Fibroblast of peridontal ligament (primary cell): Measurements from ENCODE around the gene SLC5A4.
"Not testable (repeated sequence)": the region's sequence is repeated elsewhere in the genome, so short reads cannot be mapped to it uniquely, and the experiment has no call there.

Experiments
- DNase-seq: peaks from one replicate; pipeline ENCODE4 v3.0.0-alpha.2; 2010; ENCODE audit errors: extremely low read depth

The SLC5A4 gene

DNA sequence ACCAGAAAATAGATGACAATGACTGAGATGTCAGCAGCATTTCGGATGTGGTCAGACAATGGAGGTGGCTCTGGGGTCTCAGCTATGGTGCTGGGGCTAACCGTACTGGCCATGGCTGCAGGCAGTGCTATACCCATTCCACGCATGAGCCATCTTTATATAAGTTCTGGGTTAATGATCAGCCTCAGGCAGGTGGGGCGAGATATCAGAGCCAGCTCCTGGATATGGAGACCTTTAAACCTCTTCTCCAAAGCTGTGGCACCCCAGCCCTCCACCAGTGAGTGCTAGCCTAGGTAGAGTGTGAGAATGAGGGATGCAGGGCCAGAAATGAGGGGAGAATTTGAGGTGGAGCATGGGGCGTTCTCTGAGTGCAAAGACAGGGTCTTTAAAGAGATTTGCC lies at the start of gene SLC5A4:
Gene SLC5A4 (minus strand): TSS at position 131 of the 400 bp plus-strand sequence. CDS start 18 bp downstream, at position 113.
- DNase-seq = no peak

DNA sequence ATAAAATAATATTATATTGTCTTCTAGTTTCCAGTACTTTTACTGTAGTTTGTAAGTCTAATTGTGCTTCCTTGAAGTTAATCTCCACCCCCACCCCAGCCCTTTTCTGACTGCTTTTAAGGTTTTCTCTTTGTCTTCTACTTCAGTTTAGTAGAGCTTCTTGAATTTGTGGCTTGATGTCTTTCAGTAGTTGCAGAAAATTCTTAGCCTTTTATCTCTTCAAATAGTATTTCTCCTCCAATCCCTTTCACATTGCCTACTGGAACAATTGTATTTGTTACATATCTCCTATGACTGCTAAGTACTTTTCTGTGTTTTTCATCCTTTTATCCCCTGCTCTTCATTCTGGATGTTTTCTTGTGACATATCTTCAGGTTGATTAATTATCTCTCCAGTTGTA lies 38.8 kb upstream of the SLC5A4 start:
- DNase-seq = not testable (repeated sequence)

DNA sequence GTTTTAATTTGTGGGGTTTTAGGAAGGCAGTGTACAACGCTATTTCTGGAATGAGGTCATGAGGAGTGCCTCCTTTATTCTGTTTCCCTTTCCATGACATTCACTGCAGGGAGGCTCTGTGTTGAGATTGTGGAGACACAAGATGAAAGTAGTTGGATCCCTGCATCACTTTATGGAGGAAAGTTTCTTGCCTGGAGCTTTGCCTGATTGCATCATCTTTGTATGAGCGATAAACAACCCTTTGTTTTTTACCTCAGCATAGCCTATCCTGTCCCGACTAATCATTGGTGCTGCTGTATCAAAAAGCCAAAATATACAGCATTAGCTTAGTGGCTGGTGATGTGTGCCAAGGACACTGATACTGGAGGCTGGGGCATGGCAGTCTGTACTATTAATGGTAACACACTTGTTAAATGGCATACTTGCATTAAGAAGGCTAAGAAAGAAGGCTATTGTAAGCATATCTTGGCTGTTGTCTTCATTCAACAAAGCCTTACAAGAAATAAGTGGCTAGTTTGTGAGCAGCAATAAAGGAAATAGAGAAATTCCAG lies 31.2 kb upstream of the SLC5A4 start:
- DNase-seq = no peak

DNA sequence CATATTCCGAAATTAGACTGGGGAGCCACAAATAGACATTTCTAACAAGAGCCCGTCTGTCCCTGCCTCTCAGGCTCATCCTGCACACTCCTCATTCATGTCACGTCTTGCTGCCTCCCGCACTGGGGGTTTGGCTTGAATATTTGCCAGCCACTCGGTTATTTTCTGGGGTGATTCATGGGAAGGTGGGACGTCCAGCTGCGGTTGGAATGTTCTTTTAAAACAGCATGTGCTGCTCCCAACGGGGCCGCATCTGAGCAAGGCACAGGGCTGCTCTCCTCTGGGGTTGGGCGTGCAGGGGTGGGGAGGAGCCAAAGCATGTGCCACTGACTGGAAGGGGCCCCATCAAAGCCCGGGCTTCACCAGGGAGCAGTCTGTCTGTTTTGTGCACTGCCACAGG lies 25.9 kb upstream of the SLC5A4 start:
- DNase-seq = no peak

DNA sequence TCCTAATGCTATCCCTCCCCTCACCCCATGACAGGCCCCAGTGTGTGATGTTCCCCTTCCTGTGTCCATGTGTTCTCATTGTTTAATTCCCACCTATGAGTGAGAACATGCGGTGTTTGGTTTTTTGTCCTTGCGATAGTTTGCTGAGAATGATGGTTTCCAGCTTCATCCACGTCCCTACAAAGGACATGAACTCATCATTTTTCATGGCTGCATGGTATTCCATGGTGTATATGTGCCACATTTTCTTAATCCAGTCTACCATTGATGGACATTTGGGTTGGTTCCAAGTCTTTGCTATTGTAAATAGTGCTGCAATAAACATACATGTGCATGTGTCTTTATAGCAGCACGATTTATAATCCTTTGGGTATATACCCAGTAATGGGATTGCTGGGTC lies 20.2 kb upstream of the SLC5A4 start:
- DNase-seq = not testable (repeated sequence)

DNA sequence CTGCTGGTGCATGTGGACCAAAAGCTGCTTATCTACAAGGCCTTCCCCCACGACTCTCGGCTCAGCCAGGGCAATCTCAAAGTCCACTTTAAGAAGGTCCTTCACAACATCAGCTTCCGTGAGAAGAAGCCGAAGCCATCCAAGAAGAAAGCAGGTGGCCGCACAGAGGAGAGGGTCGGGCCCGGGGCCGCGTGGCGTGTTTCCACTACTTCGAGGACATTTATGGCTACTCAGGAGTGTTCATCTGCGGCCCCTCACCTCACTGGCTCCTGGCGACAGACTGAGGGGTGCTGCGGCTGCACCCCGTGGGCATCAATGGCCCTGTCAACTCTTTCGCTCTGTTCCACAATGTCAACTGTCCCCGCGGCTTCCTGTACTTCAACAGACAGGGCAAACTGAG lies 16.2 kb upstream of the SLC5A4 start:
- no peak for DNase-seq

DNA sequence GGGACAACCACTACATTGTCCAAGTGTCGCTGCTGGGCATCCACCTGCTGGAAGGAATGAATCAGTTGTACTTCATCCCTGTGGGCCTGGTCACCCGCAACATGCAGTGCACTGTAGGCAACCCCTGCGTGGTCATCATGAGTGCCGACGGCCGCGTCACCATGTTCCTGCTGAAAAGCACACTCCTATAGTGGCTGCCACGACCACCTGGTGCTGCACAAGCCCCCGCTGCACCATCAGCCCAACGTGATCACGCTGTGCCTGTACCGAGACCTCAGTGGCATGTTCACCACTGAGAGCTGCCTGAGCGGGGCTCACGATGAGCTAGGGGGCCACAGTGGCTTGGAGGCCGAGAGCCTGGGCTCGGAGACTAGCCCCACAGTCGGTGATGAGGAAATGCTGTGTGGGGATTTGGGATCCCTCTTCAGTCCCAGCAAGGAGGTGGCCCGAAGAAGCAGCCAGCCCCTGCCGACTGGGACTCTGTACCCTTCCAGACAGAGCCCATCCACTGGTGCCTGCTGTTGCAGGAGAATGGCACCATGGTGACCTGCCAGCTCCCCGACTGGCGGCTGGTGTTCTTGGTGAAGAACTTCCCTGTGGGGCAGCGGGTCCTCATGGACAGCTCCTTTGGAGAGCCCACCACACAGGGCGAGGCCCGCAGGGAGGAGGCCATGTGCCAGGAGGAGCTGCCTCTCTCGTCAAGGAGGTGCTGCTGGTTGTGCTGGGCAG lies 15.7 kb upstream of the SLC5A4 start:
- DNase-seq = no peak

DNA sequence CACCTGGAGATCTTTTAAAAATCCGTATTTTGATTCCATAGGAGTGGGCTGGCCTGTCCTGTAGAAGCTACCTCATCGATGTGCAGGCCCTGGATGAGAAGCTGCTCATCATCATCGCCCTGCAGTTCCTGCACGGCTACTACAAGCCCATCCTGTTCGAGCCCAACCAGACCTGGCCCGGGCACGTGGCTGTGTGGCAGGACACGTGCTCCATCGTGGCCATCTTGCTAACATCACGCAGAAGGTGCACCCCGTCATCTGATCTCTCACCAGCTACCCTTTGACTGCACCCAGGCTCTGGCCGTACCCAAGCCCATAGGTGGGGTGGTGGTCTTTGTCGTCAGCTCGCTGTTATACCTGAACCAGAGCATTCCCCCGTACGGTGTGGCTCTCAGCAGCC lies 14.2 kb upstream of the SLC5A4 start:
- DNase-seq = no peak

DNA sequence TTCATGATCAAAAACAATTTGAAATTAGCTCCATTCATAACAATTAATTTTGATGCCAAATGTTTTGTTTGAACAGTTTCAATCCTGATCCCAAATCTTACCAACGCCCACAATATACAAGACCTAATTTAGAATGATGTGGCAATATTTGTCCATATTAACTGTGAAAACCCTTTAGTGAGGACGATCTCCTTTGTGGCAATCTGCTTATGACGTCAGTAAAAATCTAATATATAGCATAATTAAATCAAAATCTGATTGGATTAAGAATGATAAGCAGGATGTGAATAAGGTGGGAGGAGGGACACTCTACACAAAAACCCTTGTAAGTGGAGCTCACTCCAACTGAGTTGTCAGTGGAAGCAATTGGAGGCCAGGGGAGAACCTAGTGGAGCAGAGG lies 11.9 kb upstream of the SLC5A4 start:
- DNase-seq = no peak

DNA sequence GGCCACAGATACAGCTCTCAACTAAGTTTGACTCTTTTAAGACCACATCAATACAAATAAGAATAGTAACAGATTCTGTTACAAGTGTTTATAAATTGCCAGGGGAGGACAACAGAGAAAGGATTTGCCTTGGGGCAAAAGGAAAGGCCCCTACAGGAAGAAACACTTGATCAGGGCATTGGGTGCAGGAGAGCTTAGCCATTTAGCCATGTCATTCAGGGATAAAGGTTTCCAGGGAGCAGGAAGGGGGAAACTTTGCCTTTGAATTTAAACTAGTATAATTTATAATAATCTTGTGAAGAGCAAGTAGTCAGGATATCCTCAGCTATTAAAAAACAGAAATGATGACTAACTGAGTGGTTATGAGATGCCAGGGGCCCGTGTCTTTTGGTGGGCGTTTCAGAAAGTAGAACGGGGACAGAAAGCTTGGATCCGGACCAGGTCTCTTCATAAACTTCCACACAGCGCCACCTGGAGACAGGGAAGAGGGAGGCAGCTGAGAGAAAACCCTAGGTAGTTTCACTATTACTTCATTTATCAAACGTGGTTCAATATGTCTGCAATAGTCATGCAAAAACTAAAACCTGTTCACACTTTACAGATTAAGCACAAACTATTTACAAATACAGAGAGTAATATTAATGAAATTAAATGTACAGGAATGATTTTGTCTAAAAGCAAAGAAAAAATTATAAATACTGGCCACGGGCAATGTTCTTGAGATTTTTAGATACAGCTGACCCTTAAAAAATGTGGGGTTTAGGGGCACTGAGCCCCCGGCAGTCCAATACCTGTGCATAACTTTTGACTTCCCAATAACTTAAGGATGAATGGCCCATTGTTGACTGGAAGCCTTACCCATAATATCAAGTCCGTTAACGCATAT lies 11.0 kb upstream of the SLC5A4 start:
- peak; percentile 72 for DNase-seq

DNA sequence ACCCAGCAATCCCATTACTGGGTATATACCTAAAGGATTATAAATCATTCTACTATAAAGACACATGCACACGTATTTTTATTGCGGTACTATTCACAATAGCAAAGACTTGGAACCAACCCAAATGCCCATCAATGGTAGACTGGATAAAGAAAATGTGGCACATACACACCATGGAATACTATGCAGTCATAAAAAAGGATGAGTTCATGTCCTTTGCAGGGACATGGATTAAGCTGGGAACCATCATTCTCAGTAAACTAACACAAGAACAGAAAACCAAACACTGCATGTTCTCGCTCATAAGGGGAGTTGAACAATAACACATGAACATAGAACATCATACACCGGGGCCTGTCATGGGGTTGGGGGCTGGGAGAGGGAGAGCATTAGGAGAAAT lies 8.5 kb upstream of the SLC5A4 start:
- DNase-seq = not testable (repeated sequence)

DNA sequence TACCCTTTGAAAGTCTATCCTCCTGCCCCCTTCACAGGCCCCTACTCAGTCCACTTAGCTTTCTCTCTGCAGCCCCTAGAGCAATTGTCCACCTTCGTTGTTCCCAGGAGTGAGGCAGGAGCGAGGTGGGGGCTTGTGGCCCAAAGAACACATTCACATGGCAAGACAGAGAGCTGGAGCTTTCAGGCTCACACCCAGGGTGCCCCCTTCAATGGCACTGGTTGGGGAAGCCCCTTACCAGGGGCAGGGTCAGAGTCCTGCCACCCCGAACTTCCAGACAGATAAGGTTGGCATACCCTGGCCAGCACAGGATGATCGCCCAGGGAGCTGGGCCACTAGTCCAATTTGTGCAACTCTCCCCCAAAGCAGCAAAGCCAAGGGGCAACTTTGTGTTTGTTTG lies 6.2 kb upstream of the SLC5A4 start:
- no peak for DNase-seq

DNA sequence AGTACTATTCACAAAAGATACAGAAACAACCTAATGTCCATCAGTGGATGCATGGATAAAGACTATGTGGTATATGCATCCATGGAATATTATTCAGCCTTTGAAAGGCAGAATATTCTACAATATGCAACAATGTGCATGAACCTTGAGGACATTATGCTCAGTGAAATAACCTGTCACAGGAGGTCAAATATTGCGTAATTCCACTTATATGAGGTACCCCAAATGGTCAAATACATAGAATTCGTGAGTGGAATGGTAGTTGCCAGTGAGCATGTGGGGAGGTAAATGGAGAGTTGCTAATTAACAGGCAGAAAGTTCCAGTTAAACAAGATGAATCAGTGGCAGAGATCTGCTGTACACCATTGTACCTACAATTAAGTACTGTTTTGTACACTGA lies 3.6 kb upstream of the SLC5A4 start:
- DNase-seq = no peak

DNA sequence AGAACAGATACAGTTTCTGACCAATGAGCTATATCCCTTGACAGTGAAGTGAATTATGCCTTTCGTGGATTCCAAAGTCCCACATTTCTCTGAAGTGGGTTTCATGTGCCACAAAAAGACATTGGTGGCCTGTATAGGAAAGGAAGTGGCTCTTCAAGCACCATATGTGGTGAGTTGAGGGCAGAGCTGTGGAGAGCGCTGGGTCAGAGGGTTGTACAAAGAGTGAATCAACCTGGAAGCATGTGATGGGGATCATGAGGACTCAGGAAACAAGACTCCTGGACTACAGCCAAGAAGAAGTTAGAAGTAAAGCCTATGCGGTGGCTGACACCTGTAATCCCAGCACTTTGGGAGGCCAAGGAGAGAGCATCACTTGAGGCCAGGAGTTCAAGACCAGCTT lies 579 bp upstream of the SLC5A4 start:
- DNase-seq = no peak

DNA sequence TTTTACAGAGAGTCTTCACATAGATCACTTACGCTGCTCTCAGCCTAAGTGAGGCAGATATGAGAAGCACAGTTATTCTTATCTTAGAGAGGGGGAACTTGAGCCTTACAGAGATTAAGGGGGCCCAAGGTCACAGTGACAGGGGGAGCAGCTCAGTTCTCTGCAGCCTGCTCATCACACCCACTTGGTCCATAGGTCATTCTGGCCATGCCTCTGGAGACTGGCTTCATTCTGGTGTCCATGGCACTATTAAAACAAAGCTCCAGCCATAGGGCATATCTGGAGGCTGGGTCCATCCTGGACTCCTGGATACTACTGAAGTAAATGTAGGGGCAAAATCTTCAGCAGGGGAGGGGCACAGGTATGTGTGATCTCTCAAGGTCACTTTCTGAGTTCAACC lies 5.9 kb downstream of the SLC5A4 start:
- no peak for DNase-seq

DNA sequence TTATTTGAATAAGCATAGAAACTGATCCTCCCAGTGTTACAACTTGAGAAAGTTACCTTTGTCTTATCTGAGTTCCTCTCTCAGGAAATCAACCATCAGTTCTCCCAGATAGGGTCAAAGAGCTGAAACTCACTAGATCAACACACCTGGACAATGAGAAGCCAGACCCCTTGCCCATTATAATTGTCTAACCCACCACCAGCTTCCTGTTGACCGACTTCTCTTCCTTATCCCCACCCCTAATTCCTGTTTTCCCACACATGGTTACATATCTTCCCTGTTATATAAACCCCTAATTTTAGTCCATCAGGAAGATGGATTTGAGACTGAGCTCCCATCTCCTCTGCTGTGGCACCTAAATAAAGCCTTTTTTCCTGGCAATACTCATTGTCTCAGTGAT lies 6.9 kb downstream of the SLC5A4 start:
- DNase-seq = no peak

DNA sequence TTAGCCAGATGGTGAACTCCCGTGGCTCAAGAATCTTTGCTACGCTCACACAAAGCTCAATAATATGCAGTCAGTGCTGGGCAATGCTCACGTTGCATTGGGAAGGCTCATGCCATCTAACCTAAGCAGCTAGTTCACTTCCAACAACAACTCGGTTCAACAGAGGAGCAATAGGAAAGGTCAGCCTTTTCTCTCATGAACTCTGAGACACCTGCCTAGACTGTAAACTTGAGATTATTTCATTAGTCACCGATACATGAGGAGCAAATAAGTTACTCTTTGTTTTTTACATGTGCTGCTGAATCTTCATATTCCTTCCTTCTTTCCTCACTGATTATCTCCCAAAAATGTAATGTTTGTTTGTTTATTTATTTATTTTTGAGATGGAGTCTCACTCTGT lies 9.0 kb downstream of the SLC5A4 start:
- no peak for DNase-seq

DNA sequence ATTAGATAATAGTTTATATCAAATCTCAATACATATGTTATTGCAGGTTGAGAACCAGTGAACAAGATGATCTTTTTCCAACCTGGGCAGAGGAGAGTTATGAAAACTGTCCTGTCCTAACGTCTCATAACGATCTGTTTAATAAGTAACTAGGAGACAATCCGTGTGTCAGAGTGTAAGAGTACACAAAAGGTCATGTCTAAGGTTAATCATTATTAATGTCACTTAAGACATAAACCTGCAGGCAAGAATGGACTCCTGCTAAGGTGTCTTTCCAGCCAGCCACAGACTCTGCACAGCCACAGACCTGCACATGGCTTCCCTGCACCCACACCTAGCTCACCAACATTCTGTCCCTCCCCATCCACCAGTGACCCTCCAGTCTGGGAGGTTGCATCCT lies 10.1 kb downstream of the SLC5A4 start:
- no peak for DNase-seq

DNA sequence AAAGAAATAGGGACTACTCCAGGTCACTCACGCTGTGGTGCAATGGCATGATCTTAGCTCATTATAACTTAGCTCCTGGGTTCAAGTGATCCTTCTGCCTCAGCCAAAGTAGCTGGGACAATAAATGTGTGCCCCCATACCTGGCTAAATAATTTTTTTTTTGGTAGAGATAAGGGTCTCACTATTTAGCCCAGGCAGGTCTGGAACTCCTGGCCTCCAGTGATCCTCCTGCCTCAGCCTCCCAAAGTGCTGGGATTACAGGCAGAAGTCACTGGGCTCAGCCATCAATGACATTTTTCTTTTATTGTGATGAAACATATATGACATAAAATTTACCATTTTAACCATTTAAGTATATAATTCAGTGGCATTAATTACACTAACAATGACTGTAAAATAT lies 10.6 kb downstream of the SLC5A4 start:
- DNase-seq = no peak

DNA sequence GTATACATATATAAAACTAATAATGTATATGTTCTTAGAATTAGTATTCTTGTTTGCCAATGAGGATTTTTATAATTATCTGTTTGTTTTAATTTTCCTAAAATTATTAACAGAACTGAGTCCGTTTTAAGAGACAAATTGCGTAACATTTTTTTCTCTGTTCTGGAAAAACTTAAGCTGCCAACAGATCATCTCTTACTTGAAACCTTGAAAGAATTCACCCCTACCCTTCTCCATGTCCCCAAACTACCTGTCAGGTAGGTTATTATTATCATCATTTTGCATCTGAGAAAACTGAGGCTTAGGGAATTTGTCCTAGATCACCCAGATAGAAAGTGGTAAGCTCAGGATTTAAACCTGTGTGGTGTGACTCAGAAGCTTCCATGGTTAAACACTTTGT lies 14.7 kb downstream of the SLC5A4 start:
- no peak for DNase-seq

DNA sequence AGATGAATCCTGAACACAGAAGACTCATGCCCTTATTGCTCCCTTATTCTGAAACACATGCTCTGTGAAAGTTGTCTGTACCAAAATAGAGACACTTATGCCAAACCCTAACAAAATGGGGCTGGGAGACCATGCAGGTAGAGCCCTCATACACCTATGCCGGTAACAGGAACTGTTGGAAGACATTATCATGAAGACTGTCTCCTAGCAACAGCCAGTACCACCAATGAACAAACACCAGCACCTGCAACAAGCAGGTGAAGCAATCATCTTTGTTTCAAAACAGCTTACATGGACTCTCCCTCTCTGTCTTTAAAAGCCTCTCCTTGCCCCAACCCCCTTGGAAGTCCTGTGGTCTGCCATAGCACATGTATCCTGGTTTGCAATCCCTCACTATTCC lies 17.2 kb downstream of the SLC5A4 start:
- DNase-seq = no peak

DNA sequence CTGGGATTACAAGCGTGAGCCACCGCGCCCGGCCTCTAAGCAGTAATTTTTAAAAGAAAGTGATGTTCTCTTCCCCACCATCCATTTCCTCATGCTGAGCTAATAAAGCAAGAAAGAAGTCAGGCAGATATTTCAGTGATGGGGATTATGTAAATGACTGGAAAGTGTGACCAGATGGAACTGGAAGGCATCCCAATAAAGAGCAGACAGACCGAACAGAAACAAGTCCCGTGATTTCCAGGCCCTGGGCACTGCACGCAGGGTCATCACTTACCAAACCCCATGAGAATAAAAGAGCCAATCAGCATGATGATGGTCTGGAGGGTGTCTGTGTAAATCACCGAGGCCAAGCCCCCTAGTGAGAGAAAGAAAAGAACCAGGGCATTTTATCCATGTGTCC lies 18.2 kb downstream of the SLC5A4 start:
- no peak for DNase-seq

DNA sequence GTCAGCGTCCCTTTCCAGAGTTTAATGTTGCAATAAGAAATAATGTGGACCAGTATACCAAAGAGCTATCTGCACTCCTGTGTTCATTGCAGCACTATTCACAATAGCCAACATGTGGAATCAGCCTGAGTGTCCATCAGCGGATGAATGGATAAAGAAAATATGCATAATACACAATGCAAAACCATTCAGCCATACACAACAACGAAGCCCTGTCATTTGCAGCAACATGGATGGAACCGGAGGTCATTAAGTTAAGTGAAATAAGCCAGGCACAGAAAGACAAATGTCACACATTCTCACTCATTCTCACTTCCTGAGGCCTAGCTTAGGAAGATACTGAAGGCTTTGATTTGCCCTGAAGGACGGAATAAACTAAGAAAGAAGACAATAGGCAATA lies 22.1 kb downstream of the SLC5A4 start:
- no peak for DNase-seq
